Measurements from ENCODE around the gene SLC6A9. TPM values are rescaled to one million over a fixed set of nuclear protein-coding genes. Genes with fewer than 3 reads are reported as not detected.
A peak's percentile ranks its signal among the peaks of the same experiment; 100 is the strongest.

Gene SLC6A9
- total and polyA plus RNA-seq, 2 experiments from 2014 or later = 13.5 to 25.3 TPM

GRCh38 chr1:43949678-43950077 is 81.6 kb downstream of the SLC6A9 start:
- Histone ChIP-seq H2AFZ (no peak overlapping the region), H3K9me3 (ENCODE audit: low read depth) (no peaks in the 10 kb centered on the region), H4K20me1 (ENCODE audit: insufficient read depth, poor library complexity, severe bottlenecking) (no peaks in the 10 kb centered on the region), H3K4me2 (no peak overlapping the region), H3K27ac (no peak overlapping the region), H3K79me2 (peaks cover 45% of the 10 kb centered on the region), H3K27me3 (no peaks in the 10 kb centered on the region), H3K4me3 (no peak overlapping the region), H3K36me3 (replicated peaks; ENCODE audit: insufficient read depth, low read depth) (no peaks in the 10 kb centered on the region), H3K9me2 (replicated peaks; ENCODE audit: insufficient read depth) (no peaks in the 10 kb centered on the region), H3K4me1 (ENCODE audit: insufficient read depth) (peaks cover 11% of the 10 kb centered on the region)
- 73% methylated on average over 13 of the region's 13 CpGs for WGBS (ENCODE audit: low lambda C conversion rate, missing lambda C conversion rate)
- no peak for TF ChIP-seq EZH2phosphoT487 (IDR thresholded peaks at IDR 0.05; ENCODE audit: low read depth, severe bottlenecking, unreplicated experiment)
- TF ChIP-seq EZH2 (IDR thresholded peaks at IDR 0.05; ENCODE audit: borderline replicate concordance) = no peak
- no peak for TF ChIP-seq CTCF (IDR thresholded peaks at IDR 0.05; ENCODE audit: poor library complexity)
- no peak for DNase-seq (ENCODE audit: low spot score)

- Histone ChIP-seq H4K20me1 (ENCODE audit: insufficient read depth, poor library complexity, severe bottlenecking) (no peaks in the 10 kb centered on the region), H3K27me3 (no peaks in the 10 kb centered on the region), H3K4me2 (peak overlapping the region; percentile 100), H2AFZ (no peak overlapping the region), H3K27ac (no peak overlapping the region), H3K36me3 (replicated peaks; ENCODE audit: insufficient read depth, low read depth) (no peaks in the 10 kb centered on the region), H3K9me3 (ENCODE audit: low read depth) (no peaks in the 10 kb centered on the region), H3K9me2 (replicated peaks; ENCODE audit: insufficient read depth) (no peaks in the 10 kb centered on the region), H3K79me2 (peaks cover 42% of the 10 kb centered on the region), H3K4me1 (ENCODE audit: insufficient read depth) (peaks cover 11% of the 10 kb centered on the region), H3K4me3 (peak overlapping the region; percentile 53)
- DNase-seq (ENCODE audit: low spot score) = no peak
- TF ChIP-seq EZH2 (IDR thresholded peaks at IDR 0.05; ENCODE audit: borderline replicate concordance) (no peak), EZH2phosphoT487 (IDR thresholded peaks at IDR 0.05; ENCODE audit: low read depth, severe bottlenecking, unreplicated experiment) (no peak), CTCF (IDR thresholded peaks at IDR 0.05; ENCODE audit: poor library complexity) (no peak)
- 46% methylated on average over 3 of the region's 3 CpGs for WGBS (ENCODE audit: low lambda C conversion rate, missing lambda C conversion rate)
Observed at GRCh38 chr1:43947874-43948437, 83.3 kb downstream of the SLC6A9 start.

- H3K4me3 ChIP-seq = peak overlapping the region; percentile 53
- no peaks in the 10 kb centered on the region for H3K36me3 ChIP-seq (replicated peaks; ENCODE audit: insufficient read depth, low read depth)
- peak overlapping the region; percentile 46 for H2AFZ ChIP-seq
- H4K20me1 ChIP-seq (ENCODE audit: insufficient read depth, poor library complexity, severe bottlenecking) = no peaks in the 10 kb centered on the region
- no peaks in the 10 kb centered on the region for H3K9me2 ChIP-seq (replicated peaks; ENCODE audit: insufficient read depth)
- TF ChIP-seq EZH2 (IDR thresholded peaks at IDR 0.05; ENCODE audit: borderline replicate concordance) = no peak
- no peak for TF ChIP-seq EZH2phosphoT487 (IDR thresholded peaks at IDR 0.05; ENCODE audit: low read depth, severe bottlenecking, unreplicated experiment)
- TF ChIP-seq CTCF (IDR thresholded peaks at IDR 0.05; ENCODE audit: poor library complexity) = no peak
- H3K4me2 ChIP-seq = peak overlapping the region; percentile 100
- H3K9me3 ChIP-seq (ENCODE audit: low read depth) = no peaks in the 10 kb centered on the region
- DNase-seq (ENCODE audit: low spot score) = no peak
- H3K27me3 ChIP-seq = no peaks in the 10 kb centered on the region
- H3K27ac ChIP-seq = peak overlapping the region; percentile 97
- peaks cover 41% of the 10 kb centered on the region for H3K79me2 ChIP-seq
- WGBS (ENCODE audit: low lambda C conversion rate, missing lambda C conversion rate) = 12% methylated on average over 26 of the region's 27 CpGs
- H3K4me1 ChIP-seq (ENCODE audit: insufficient read depth) = peaks cover 11% of the 10 kb centered on the region
Observed at GRCh38 chr1:43947061-43947873, 84.0 kb downstream of the SLC6A9 start.

Other genes starting within 250 kb of the SLC6A9 start
- gene ARTN, start 97.7 kb downstream of the SLC6A9 start, total RNA-seq = 0.80 TPM in 1 of 2 replicates, not detected in the other
- gene ARTN, start 97.7 kb downstream of the SLC6A9 start, polyA plus RNA-seq = 2.1 and 3.2 TPM in 2 replicates
- gene IPO13, start 84.5 kb downstream of the SLC6A9 start, total RNA-seq = 20.6 and 21.7 TPM in 2 replicates
- gene IPO13, start 84.5 kb downstream of the SLC6A9 start, polyA plus RNA-seq = 25.4 and 30.7 TPM in 2 replicates
- gene DPH2, start 61.5 kb downstream of the SLC6A9 start, total RNA-seq = 18.6 and 31.5 TPM in 2 replicates
- gene DPH2, start 61.5 kb downstream of the SLC6A9 start, polyA plus RNA-seq = 20.2 and 21.5 TPM in 2 replicates
- 195 and 216 TPM in 2 replicates for gene ATP6V0B, start 56.5 kb downstream of the SLC6A9 start, total RNA-seq
- 338 and 366 TPM in 2 replicates for gene ATP6V0B, start 56.5 kb downstream of the SLC6A9 start, polyA plus RNA-seq
- 45.7 and 48.2 TPM in 2 replicates for gene B4GALT2, start 52.3 kb downstream of the SLC6A9 start, total RNA-seq
- 68.8 and 73.8 TPM in 2 replicates for gene B4GALT2, start 52.3 kb downstream of the SLC6A9 start, polyA plus RNA-seq
- 11.0 and 13.2 TPM in 2 replicates for gene CCDC24, start 39.9 kb downstream of the SLC6A9 start, total RNA-seq
- 23.7 and 27.7 TPM in 2 replicates for gene CCDC24, start 39.9 kb downstream of the SLC6A9 start, polyA plus RNA-seq
- 0.08 TPM in 1 of 2 replicates, not detected in the other for gene KLF17, start 87.4 kb upstream of the SLC6A9 start, total RNA-seq
- not detected in 2 replicates for gene KLF17, start 87.4 kb upstream of the SLC6A9 start, polyA plus RNA-seq
- not detected in 2 replicates for gene KLF18, start 110.2 kb upstream of the SLC6A9 start, total RNA-seq
- not detected in 2 replicates for gene KLF18, start 110.2 kb upstream of the SLC6A9 start, polyA plus RNA-seq
- 28.8 and 34.4 TPM in 2 replicates for gene DMAP1, start 182.0 kb upstream of the SLC6A9 start, total RNA-seq
- gene DMAP1, start 182.0 kb upstream of the SLC6A9 start, polyA plus RNA-seq = 46.7 and 61.8 TPM in 2 replicates

All from hepatocyte (in vitro differentiated cells).